Activated CD4-positive, alpha-beta T cell treated with anti-CD3 and anti-CD28 coated beads for 36 hours (primary cell): Measurements from ENCODE around the gene SHFL. TPM values are rescaled to one million over a fixed set of nuclear protein-coding genes. Genes with fewer than 3 reads are reported as not detected.

Source experiments
- microRNA-seq: library from miRNA; unstranded; fragments of <30 nt; microRNA quantifications from one replicate; pipeline ENCODE4 v1.2.0, GENCODE V29; 2021; ENCODE audit warnings: borderline replicate concordance
- total RNA-seq, 2 experiments: library from RNA; stranded (reverse); gene quantifications; one replicate each; pipeline ENCODE4 v1.2.3, GENCODE V29; 2021

SHFL gene
- total RNA-seq, 2 experiments from 2014 or later: 49.8 to 62.6 TPM

Small RNA genes within 50 kb of the gene (microRNA-seq; reads per million reads assigned to microRNA genes)
- not detected for gene MIR5589

Other genes starting within 250 kb of the SHFL start
- gene OLFM2, start 149.8 kb upstream of the SHFL start, total RNA-seq: 1 to 10 TPM; 1.3 to 1.8 TPM
- gene COL5A3, start 75.8 kb upstream of the SHFL start, total RNA-seq: 1 to 10 TPM in 1 of 2 experiments, under 1 TPM in 1; 0.77 to 1.1 TPM
- gene RDH8, start 72.8 kb upstream of the SHFL start, total RNA-seq: not detected
- gene ANGPTL6, start 16.4 kb downstream of the SHFL start, total RNA-seq: 10 to 100 TPM; 10.4 to 14.1 TPM
- 100 to 1,000 TPM; 139 to 149 TPM for gene PPAN, start 20.0 kb downstream of the SHFL start, total RNA-seq
- gene P2RY11, start 25.4 kb downstream of the SHFL start, total RNA-seq: 10 to 100 TPM; 46.4 to 52.1 TPM
- 100 to 1,000 TPM; 230 to 253 TPM for gene EIF3G, start 33.6 kb downstream of the SHFL start, total RNA-seq
- gene DNMT1, start 108.6 kb downstream of the SHFL start, total RNA-seq: 100 to 1,000 TPM; 374 to 385 TPM
- 1 to 10 TPM; 8.1 to 9.0 TPM for gene S1PR2, start 145.0 kb downstream of the SHFL start, total RNA-seq
- gene MRPL4, start 165.9 kb downstream of the SHFL start, total RNA-seq: 100 to 1,000 TPM; 130 to 140 TPM
- gene ICAM1, start 184.8 kb downstream of the SHFL start, total RNA-seq: 10 to 100 TPM; 27.9 to 30.9 TPM
- under 1 TPM; 0.23 to 0.46 TPM for gene ICAM4, start 200.6 kb downstream of the SHFL start, total RNA-seq
- gene ICAM5, start 203.6 kb downstream of the SHFL start, total RNA-seq: 1 to 10 TPM; 1.9 TPM
- gene ZGLP1, start 223.5 kb downstream of the SHFL start, total RNA-seq: 1 to 10 TPM; 3.3 to 3.5 TPM
- gene FDX2, start 229.7 kb downstream of the SHFL start, total RNA-seq: 10 to 100 TPM; 11.7 to 13.3 TPM
- gene RAVER1, start 247.2 kb downstream of the SHFL start, total RNA-seq: 10 to 100 TPM; 83.7 to 90.8 TPM